Left kidney (tissue), 2 donors: Measurements from ENCODE around the gene SLC1A5. TPM values are rescaled to one million over a fixed set of nuclear protein-coding genes. Genes with fewer than 3 reads are reported as not detected.

ENCODE experiments used
- DNase-seq: peaks from one replicate; pipeline ENCODE4 v3.0.0-alpha.2; 2013
- polyA plus RNA-seq: library from polyadenylated mRNA; unstranded; fragments of 120-200 nt; gene quantifications from one replicate; pipeline ENCODE4 v1.2.1, GENCODE V29; 2013; ENCODE audit not compliant: insufficient read length

The SLC1A5 gene
- polyA plus RNA-seq, 1 donor: 34.3 TPM

DNA sequence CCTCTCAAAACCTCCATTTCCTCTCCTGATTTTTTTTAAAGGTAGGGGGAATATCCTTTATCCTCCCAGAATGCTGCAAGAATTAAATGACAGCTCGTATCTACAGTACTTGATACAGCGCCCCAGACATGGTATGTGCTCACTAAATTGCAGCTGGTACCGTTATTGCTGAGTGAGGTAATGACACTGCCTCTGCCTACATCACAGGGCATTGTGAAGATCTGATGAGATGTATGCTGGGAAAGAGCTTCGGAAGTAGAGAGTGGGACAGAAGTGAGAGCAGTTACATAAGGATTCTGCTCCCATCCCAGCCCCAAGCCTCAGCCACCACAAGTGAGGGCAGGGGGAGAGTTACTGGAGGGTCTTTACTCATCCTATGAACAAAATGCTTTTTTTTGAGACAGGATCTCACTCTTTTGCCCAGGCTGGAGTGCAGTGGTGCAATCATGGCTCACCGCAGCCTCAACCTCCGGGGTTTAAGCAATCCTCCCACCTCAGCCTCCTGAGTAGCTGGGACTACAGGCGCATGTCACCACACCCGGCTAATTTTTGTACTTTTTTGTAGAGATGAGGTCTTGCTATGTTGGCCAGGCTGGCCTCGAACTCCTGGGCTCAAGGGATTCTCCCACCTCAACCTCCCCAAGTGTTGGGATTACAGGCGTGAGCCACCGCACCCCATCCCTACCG is 44.2 kb downstream of the SLC1A5 start:
- no peak for DNase-seq

DNA sequence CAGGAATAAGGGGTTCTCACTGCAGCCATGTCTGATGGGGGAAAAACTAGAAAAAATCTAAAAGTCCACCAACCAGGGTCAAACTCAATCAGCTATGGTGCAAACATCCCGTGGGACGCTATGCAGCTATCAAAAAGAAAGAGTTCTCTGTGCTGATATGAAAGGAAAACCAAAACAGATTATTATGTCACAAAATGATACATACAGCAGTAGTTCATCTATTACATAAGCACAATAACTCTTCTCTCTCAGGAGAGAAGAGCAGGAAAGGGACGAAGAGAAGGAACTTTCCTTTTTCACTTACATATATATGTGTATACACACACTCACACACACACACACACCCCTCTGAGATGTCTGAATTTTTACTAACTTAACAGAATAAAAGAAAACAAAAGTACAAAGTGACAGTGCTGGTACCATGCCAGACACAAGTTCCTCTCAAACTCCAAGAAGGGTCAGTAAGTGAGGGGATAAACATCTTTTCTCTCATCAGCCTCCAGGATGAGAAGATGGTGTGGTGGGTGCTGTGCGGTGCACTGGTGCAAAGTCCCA is 45.4 kb downstream of the SLC1A5 start:
- no peak for DNase-seq

DNA sequence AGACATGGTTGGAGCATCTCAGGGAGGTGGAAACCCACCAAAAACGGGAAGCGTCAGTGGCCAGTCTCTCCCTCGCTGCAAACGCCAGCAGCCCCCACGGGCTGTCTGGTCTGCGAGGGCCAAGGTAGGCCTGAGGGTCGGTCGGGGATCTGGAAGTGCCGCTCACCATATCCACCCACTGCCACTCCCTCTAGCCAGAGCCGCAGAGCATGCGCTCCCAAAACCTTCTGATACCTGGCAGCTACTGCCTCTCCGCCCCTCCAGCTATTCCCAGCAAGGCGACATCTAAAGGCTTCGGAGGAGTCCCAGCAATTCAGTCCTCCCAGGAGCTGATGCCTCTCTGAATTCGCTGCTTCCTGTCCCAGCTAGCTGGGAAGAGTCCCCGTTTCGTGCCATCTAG is 46.9 kb downstream of the SLC1A5 start:
- DNase-seq: no peak

DNA sequence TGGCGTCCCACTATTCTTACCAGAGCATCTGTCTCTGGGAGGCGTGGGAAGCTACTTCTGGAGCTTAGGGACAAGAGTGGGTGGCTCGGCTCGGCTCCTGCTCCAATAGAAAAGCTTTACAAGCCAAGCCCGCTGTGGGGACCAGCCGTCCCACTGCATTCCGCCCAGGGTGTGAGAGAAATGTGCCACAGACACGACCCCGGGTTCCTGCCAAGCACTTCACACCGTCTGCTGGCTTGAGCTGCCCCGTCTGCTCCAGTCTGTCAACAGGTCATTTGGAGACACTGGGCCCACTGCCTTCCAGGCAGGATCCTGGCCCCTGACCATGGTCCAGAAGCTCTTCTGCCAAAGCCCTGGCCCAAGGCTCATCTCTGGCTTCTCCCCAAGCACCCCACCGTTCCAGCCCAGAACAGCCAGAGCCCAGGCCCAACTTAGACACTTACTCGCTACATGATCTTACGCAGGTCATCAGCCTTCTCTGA is 49.1 kb downstream of the SLC1A5 start:
- no peak for DNase-seq

DNA sequence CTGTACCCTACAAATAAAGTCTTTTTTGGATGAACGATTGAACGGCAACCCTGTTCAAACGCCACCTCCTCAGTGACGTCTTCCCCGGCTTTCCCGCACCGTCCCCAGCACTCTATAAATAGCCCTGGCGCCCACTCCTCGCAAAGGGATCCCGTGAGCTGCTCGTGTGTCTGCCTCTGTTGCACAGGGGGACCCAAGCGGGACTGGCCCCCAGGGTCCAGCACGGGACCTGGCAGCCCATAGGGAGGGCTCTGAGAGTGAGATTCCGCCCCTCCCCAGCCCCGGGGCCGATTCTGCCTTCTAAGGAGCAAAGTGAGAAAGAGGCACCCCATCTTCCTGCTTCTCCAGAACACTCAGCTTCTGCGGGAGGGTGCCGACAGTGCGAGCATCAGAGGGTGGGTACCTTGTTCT is 50.6 kb downstream of the SLC1A5 start:
- DNase-seq: no peak

DNA sequence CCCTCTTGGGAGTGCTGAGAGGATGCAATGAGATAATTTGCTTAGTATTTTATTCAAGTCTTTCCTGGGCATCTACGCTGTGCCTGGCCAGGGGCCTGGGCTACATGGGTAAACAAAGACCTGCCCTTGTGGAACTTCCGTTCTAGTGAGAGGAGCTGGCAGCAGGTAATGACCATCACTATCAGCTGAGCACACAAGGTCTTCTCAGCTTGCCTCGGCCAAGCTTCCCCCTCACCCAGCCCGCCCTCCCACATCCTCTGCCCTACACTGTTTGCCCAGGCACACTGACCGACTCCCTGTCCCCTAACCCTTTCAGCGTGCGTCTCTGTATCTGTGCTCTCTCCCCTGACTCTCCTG is 51.1 kb downstream of the SLC1A5 start:
- no peak for DNase-seq

DNA sequence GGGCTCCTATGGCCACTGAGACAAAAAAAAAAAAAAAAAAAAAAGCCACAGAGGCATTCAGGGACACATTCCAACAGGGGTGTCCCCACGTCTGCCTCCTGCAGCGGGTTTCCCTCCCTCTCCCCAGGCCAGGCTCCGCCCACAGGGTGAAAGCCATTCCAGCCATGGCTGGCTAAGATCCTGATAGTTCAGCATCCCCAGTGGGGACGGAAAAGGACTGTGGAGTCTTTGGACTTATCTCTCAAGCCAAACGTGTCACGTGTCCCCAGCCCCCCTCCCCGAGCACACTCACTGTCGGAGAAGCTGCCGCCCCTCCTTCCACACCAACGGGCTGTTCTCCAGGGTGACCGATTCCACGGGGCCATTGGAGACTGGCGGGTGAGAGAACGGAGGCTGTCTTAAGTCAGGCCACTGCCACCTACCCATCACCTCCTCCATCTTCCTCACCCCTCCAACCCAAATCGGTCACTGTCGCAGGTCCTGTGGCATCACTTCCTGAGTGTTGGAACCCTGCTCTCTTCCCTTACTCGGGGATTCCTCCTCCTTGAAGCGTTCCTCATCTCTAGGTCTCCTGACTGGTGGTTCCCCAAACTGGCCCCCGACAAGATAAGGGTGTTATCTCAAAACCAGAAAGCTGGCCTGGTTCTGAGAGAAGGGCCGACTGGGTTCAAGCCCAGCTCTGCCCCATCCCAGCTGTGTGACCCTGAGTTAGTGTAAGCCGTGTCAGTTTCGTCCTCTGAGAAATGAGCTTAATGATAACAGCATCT is 51.7 kb downstream of the SLC1A5 start:
- DNase-seq: no peak

DNA sequence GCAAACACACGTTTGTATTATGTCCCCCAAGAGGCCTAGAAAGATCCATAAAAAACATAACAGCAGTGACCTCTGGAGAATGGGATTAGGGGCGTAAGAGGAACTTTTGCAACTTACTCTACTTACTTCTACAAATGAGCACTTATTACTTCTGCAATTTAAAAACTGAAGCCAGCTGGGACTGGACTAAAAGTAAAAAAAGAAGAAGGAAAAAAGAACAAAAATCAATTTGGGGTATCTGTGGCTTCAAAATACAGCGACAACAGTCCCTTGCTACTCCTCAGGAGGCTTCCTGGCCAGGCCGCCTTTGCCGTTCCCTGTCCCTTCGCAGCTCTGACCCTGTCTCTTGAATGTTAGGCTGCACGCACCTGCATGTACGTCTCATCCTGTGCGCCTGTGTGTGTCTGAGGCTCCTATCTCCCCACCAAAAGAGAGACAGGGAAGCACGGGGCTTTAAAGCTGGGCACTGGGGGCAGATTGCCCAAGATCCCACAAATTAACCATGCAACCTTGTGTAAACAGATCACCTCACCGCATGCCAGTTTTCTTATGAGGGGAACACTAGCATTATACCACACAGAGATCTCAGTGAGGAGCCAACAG is 54.6 kb downstream of the SLC1A5 start:
- DNase-seq: no peak

DNA sequence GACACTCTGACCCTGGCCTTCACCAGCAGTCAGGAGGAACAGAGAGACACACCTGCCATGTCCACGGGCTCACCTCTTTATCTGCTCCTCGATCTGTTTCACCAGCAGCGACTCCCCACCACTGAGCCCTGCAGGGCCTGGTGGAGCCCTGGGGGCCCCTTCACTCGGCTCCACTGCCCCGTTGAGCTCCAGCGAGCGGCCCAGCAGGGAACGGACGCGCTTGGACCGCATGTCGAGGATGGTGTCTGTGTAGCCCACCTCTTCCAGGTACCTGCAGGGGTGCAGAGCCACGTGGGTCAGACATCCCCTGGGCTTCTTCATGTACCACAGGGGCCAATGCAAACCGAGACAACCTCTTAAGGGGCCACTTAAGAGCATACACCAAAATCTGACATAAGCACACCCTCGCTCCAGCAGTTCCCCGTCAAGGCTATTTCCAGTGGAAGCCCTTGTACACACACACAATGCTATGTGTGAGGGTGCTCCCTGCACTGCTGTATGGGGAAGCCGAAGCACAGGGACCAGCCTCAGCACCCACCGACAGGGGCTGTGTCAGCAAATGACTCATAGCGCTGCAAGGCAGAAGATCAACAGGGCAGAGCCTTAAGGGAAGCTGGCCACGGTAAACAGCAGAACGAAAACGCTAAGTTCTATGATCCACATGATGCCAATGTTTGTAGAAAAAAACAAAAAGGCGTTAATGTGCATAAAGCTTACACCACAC is 55.3 kb downstream of the SLC1A5 start:
- DNase-seq: no peak

DNA sequence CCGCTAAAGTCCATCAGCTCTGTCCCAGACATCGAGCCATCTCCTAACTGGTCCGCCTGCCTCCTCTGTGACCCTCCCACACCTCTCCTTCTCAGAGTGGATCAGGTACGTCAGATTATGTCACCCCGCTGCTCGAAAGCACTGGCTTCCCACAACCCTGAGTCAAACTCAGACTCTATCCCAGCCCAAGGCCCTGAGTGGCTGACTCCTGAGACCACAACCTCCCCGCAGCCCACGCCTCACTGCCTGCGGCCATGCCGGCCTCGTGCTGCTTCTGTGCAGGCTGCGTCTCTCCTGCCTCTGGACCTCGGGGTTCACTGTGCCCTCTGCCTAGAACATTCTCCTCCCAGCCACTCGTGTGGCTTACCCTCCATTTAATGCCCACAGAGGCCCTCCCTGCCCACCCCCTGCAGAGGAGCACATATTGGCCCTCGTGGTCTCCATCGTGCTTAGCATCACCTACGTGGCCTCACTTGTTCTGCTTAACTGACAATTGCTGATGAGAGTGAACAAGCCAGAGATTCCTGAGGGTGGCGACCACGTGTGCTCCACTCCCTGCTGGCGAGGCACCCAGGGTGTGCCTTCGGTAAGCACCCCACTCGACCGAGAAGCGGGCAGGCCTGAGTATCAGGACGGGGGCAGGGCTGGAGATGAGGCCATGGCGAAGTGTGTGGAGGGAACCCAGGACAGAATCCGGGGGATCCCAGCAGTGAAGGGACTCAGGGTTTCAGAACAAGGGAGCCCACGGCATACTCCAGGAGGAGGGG is 56.0 kb downstream of the SLC1A5 start:
- no peak for DNase-seq

DNA sequence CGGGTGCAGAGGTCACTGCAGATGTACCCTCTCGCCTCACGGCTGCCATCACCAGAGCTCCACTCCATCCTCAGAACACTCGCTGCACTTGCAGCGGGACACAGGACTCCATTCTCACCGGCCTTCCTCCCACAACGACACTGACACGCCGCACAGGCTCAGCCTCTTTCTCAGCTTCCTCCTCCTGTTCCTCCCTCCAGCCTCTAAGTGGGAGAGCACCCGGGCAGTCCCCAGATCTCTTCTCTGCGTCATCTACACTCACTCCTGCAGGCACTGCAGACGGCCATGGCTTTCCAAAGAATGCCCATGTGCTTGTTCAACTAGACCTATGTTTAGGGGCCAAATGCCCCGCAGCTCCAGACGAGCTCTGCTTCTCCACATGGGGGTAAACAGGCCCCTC is 56.8 kb downstream of the SLC1A5 start:
- no peak for DNase-seq

DNA sequence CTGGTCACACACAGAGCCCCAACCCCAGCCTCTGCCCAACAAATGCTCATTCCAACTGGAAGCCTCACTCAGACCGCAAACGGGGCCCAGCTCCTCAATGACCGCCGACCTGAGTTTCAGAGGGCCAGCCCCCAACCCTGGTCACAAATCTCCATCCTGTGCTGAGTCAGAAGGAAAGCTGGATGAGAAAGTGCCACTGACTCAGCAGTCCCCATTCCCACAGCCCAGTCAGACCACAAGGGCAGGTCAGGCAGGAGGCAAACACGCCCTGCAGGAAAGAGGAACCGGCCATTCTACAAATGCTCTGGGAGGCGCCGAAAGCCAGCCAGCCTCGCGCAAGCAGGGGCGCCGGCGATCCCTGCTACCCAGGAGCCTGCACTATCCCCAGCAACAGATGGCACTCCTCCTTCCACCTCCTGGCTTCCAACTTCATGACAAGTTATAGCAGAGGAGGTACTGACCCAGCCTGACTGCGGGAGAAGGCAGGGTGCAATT is 57.3 kb downstream of the SLC1A5 start:
- DNase-seq: no peak

DNA sequence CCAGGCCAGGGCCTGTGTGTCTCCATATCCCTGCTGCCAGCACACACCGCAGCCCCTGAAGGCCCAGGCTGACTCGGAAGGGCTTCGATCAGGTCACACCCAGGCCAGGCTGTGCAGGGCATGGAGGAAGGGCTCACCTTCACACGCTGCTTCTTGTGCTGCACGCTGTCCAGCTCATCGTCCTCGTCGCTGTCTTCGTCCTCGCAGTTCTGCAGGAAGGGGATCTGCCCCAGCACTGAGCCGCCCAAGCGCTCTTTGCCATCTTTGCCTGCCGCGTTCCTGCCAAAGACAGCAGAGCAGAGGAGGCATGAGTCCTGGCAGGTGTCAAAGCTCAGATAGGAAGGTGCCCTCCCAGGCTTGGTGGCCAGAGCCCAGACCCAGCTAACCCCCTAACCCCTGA is 57.8 kb downstream of the SLC1A5 start:
- no peak for DNase-seq

DNA sequence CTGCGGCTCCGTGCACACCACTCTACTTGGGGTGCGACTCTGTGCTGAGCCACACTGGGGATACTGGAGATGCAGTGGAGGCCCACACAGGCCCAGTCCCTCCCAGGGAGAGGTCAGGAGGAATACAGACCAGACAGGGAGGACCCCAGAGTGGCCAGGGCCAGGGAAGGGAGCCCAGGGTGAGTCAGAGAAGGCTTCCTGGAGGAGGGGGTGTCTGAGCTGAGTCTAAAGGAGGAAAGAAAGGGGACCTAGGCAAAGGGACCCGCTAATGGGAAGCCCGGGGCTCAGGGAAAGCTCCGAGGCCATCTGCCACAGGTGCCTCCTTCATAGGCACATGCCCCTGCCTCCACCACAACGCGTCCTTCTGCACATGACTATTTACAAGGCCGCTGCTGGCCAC is 58.2 kb downstream of the SLC1A5 start:
- DNase-seq: no peak

DNA sequence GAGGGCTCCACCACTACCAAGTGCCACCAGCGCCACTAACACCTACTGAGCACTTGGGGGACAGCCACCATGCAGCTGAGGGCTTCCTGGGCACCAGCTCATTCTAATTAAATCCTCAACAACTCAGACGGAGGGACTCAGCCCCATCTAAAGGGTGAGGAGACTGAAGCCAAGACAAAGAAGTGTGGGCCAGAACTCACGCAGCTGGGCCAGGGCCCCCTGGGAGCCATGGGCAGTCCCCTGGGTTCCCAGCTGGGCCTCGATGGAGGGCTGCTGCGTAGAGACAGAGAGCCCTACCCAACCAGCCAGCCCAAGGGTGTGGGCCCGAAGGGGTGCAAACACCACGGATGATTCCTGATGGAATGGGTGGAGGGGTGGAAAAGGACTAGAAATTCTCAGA is 58.7 kb downstream of the SLC1A5 start:
- no peak for DNase-seq

DNA sequence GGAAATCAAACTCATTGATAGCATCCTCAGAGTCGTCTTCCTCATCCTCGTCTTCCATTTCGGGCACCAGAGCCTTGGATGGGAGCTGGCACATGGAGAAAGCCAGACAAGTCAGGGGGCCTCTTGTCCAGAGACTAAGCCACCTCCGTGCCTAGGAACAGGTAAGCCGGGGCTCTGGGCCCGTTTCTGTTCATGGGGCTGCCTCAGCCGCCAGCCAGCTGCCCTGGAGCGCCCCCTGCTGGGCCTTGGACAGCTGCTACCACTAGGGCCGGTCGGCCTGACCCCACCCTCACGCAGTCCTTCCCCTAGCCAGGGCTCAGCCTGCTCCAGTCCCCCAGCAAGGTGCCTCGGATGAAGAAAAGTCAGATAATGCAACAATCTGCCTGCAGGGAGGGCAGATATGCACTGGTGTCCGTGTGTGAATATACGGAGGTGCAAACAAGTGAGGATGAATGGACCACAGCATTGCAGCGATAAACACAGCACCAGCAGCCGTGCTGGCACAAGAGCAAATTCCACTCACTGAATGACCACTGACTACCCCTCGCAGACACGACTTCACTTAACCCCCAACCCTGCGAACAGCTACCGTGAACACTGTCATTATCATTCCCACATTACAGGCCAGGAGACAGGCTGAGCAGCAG is 59.6 kb downstream of the SLC1A5 start:
- DNase-seq: no peak

DNA sequence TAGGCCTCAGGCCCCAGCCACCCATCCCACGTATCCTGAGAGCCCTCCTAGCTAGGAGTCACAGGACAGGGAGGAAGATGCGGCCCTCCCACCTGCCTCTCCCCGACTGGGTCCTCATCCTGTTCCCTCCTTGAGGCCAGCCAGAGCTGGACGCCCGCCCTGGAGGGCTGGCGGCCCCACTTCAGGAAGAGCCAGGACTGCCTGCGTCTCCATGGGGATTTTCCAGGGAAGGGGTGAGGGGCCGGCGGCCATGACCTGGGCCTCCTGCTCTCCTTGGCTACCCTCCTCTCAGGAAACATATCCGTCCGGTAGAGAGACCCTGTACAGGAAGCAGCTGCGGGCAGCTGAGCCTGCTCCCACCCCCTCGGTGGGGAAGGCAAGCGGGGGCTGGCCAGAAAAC is 60.2 kb downstream of the SLC1A5 start:
- DNase-seq: no peak

DNA sequence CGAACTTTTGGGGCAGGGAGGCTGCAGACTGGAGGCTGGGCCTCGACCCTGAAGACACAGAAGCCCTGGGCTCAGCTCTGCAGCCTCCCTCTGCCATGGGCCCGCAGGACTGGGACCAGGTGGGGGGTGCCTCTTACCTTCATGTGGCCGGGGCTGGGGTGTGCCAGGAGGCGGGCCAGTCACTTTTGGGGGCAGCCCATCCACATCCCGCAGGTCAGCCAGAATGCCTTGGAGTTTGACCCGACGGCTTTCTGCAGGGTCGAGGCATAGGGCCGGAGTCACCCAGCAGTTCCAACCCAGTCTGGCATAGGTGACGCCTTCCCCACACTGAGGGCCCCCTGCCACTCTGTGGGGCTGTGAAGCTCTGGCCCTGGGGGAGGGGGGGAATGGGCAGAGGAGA is 60.6 kb downstream of the SLC1A5 start:
- no peak for DNase-seq

DNA sequence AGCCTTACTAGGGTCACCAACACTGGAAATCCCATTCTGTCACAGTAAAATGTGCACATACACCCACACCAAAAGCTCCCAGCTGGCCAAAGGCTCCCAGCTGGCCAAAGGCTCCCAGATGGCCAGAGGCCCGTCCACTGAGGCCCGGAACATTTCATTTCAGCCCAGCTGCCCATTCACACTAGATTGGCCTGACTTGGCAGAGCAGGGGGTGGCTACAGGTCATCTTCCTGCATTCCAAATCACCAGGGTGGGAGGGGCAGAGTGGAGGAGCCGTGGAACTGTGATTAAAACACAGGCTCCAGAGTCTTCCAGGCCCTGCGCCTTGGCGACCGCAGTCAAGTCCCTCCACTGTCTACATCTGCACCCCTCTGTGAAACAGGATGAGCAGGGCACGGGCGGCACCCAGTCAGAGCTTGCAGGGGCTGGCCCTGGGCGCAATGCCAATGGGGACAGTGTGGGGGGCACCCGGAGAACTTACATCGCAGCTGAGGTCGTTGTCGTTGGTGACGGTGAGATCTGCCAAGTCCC is 61.4 kb downstream of the SLC1A5 start:
- DNase-seq: no peak

DNA sequence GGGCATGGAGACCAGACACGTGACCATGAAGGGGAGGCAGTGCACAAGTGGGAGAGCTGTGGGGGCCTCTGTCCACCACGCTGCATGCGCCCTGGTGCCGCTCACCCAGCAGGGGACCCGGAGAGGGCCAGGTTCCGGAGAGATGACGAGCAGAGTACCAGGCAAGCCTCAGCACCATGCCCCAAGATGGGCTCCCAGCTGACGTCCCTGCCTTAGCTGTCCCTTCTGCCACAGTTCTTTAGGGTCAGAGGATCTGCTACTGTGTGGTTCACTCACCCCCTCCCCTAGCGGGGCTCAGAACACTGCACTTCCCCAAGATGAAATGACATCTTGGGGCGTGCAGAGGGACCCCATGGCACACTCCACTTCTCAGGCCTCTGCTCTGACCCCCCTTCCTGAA is 61.8 kb downstream of the SLC1A5 start:
- DNase-seq: no peak
